Loucy (cell line): ENCODE measurements around the gene ENKD1.

ENCODE experiments used
- CTCF ChIP-seq: fragments of 200-600 bp; sonication (generic); conservative IDR thresholded peaks from 2 replicates; pipeline ENCODE4 v1.5.1; 2014; ENCODE audit warnings: mild to moderate bottlenecking, antibody characterized with exemption, low read length
- EZH2phosphoT487 ChIP-seq: fragments of 200-600 bp; IDR thresholded peaks from 2 replicates; pipeline ENCODE4 v1.6.1; 2018; ENCODE audit warnings: antibody characterized with exemption, mild to moderate bottlenecking, moderate library complexity, borderline replicate concordance

DNA sequence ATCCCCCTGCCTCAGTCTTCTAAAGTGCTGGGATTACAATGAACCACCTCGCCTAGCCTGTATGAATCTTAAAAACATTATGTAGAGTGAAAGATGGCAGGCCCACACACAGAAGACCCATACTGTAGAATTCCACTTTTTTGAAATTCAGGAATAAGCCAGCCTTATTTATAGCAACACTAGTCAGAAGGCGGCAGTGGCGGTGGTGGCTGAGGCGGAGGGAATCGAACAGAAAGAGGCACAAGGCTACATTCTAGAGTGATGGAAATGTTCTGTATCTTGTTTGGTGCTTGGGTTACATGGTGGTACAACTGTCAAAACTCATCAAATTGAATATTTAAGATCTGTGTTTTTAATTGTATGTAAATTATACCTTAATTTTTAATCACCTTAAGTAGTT is 41.2 kb upstream of the ENKD1 start:
- no peak for TF ChIP-seq CTCF
- TF ChIP-seq EZH2phosphoT487 = no peak
